NCI-H146 treated with DMSO at 0.1 percent for 48 hours (cell line): Measurements from ENCODE around the gene CDK16.
"Not testable (repeated sequence)": the region's sequence is repeated elsewhere in the genome, so short reads cannot be mapped to it uniquely, and the experiment has no call there.

Experiments
- DNase-seq: peaks from one replicate; lab custom pipeline; 2025; ENCODE audit not compliant: unreplicated experiment; lab: John Stamatoyannopoulos, UW

Gene CDK16

GRCh38 chrX:47247206-47247998 lies 28.9 kb downstream of the CDK16 start:
- DNase-seq, result no peak

- DNase-seq, result no peak
These were observed 29.5 kb downstream of the CDK16 start for GRCh38 chrX:47247999-47248320.

GRCh38 chrX:47248576-47248975 lies 30.1 kb downstream of the CDK16 start:
- DNase-seq, result no peak

DNA sequence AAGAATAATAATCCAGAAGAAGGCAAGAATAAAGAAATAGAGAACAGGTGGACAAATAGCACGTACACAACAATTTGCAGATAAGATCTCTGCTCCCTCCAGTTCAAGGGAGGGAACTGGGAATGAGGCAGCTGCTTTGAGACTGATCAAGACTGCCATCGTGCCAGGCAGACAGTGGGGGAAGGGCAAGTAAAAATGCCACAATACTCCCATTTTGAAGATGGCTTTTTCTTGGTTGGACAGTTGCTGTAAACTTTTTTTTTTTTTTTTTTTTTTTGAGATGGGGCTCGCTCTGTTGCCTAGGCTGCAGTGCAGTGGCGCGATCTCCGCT lies 31.5 kb downstream of the CDK16 start:
- DNase-seq, result no peak

GRCh38 chrX:47257620-47258019 lies 39.1 kb downstream of the CDK16 start:
- not testable (repeated sequence) for DNase-seq

- DNase-seq, result no peak
These were observed 46.1 kb downstream of the CDK16 start for GRCh38 chrX:47264483-47265173.

- DNase-seq, result no peak
These were observed 48.2 kb downstream of the CDK16 start for GRCh38 chrX:47266643-47267042.

DNA sequence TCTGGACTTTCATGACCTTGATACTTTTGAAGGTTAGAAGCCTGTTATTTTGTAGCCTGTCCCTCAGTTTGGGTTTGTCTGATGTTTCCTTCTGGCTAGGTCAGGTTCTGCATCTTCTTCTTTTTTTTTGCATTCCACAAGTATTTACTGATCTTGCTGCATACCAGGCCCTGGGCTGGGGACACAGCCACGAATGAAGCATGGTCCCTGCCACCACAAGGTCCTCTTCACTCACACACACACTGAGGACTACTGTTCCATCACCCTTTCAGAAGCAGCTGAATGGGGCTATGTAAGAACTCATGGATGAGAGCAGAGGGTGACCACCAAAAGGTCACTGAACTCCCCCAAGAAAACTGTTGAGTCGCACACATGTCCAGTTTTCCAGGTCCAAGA lies 53.5 kb downstream of the CDK16 start:
- DNase-seq, result no peak

- no peak for DNase-seq
These were observed 54.7 kb downstream of the CDK16 start for GRCh38 chrX:47273011-47273730.

DNA sequence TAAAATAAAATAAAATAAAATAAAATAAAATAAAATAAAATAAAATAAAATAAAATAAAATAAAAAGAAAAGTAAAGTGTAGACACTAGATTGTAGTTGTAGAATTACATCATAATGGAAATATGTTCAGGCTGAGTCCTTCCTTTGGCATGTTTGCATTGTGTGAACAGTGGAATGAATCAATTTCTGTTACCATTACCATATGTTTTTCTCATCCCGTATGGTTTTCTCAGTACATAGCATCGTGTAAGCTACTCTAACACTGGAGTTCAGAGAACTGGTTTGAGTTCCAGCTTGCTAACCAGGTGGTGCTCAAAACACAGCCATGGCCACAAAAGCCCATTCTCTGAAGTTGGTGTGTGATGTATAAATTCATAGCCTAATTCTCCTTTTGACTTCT lies 60.2 kb downstream of the CDK16 start:
- DNase-seq, result no peak
